Gastroesophageal sphincter (tissue), 4 donors: ENCODE data around the gene FNBP1. TPM values are rescaled to one million over a fixed set of nuclear protein-coding genes. Genes with fewer than 3 reads are reported as not detected.

Experiments
- ATAC-seq: fragments of 150-250 bp; one replicate; pipeline ENCODE4 v1.9.1; 2016; ENCODE audit warnings: mild to moderate bottlenecking, moderate library complexity
- H3K27ac ChIP-seq, 4 donors: fragments of 200-600 bp; sonication (generic) in 3 of 4; 1 replicate in 3 of 4; 2 replicates in 1 of 4; pipeline ENCODE4 v1.5.1; 2016 to 2019
- H3K27me3 ChIP-seq: fragments of 200-600 bp; sonication (generic); one replicate; pipeline ENCODE4 v1.5.1; 2019
- H3K36me3 ChIP-seq, 2 donors: fragments of 200-600 bp; sonication (generic); one replicate each; pipeline ENCODE4 v1.5.1; 2019; ENCODE audit warnings: control low read depth in 1 of 2
- H3K4me1 ChIP-seq, 3 donors: fragments of 200-600 bp; sonication (generic); 1 replicate in 2 of 3; 2 replicates in 1 of 3; pipeline ENCODE4 v1.5.1; 2016 to 2019; ENCODE audit warnings: control low read depth in 2 of 3
- H3K4me3 ChIP-seq, 2 donors: fragments of 200-600 bp; sonication (generic); one replicate each; pipeline ENCODE4 v1.5.1; 2019; ENCODE audit warnings: mild to moderate bottlenecking in 1 of 2, moderate library complexity in 1 of 2
- H3K9me3 ChIP-seq, 3 donors: fragments of 200-600 bp; sonication (generic); one replicate each; pipeline ENCODE4 v1.5.1; 2017 to 2019; ENCODE audit warnings: control low read depth in 2 of 3
- CTCF ChIP-seq, 4 experiments: fragments of 200-600 bp in 2 of 4; fragments of 450-650 bp in 2 of 4; sonication (generic) in 1 of 4; IDR thresholded peaks; one replicate each; pipeline ENCODE4 v1.5.1; 2017 to 2019; ENCODE audit warnings: antibody characterized with exemption in 4 of 4, mild to moderate bottlenecking in 2 of 4, moderate library complexity in 2 of 4
- EP300 ChIP-seq: sonication (generic); formaldehyde crosslinking; IDR thresholded peaks from one replicate; pipeline ENCODE4 v1.6.1; 2017; ENCODE audit warnings: antibody characterized with exemption, mild to moderate bottlenecking
- POLR2A ChIP-seq, 2 donors: fragments of 450-650 bp; IDR thresholded peaks; one replicate each; pipeline ENCODE4 v1.6.1; 2017; ENCODE audit warnings: antibody characterized with exemption in 2 of 2, mild to moderate bottlenecking in 2 of 2, moderate library complexity in 1 of 2
- POLR2AphosphoS5 ChIP-seq: sonication (generic); formaldehyde crosslinking; IDR thresholded peaks from one replicate; pipeline ENCODE4 v1.6.1; 2017; ENCODE audit warnings: antibody characterized with exemption
- WGBS, 2 donors: methylation state at CpG; one replicate each; pipeline ENCODE4 v1.1.5; 2018; ENCODE audit warnings: low coverage in 1 of 2; 5-methylcytosine and 5-hydroxymethylcytosine counted together
- total RNA-seq, 4 donors: library from RNA; depleted of rRNA; stranded (reverse); fragments of >200 nt; gene quantifications; one replicate each; pipeline ENCODE4 v1.1.0, GENCODE V29; 2016

The FNBP1 gene
- total RNA-seq, 4 donors from 2014 or later = 119 to 343 (median 188) TPM

DNA sequence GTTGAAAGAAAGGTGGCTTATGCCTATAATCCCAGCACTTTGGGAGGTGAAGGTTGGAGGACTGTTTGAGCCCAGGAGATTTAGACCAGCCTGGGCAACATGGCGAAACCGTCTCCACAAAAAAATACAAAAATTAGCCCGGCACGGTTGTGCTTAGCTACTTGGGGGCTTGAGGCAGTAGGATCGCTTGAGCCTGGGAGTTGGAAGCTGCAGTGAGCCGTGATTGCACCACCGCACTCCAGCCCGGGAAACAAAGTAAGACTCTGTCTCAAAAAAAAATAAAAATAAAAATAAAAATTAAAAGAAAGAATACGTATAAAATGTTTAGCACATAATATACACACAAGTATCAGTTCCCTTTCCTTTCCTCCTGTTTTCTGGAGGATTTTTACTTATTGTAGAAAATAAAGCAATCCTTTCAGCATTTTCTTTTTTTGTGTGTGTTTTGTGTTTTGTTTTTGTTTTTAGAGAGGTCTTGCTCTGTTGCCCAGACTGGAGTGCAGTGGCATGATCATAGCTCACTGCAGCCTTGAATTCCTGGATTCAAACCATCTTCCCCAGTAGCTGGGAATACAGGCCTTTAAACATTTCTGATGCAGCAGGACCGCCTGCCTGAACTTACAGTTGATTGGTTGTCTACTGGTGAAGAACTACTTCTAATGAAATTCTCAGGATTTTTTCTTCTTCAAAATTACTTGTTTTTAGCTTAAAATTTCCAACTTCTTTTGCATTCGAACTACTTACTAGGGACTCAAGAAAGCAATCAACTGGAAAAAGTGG lies 6.6 kb upstream of the FNBP1 start:
- no peaks in the 10 kb centered on the region for H3K36me3 ChIP-seq
- H3K27ac ChIP-seq = no peak overlapping the region
- 72 to 82% methylated on average over 5 to 11 of the region's 11 CpGs for WGBS, 2 donors
- ATAC-seq = no peak
- H3K27me3 ChIP-seq = no peaks in the 10 kb centered on the region
- no peaks in the 10 kb centered on the region for H3K9me3 ChIP-seq
- peaks cover under 1 to 42% (median 16%) of the 10 kb centered on the region in 3 donors for H3K4me1 ChIP-seq
- TF ChIP-seq EP300 (no peak), POLR2AphosphoS5 (no peak), CTCF (IDR thresholded peaks at IDR 0.05) (no peak), POLR2A (IDR thresholded peaks at IDR 0.05) (no peak)
- H3K4me3 ChIP-seq = no peak overlapping the region

- Histone ChIP-seq H3K4me3 (no peak overlapping the region), H3K36me3 (no peaks in the 10 kb centered on the region), H3K9me3 (no peaks in the 10 kb centered on the region), H3K4me1 (peaks cover 3 to 29% (median 17%) of the 10 kb centered on the region in 3 donors), H3K27ac (peak overlapping the region in 3 of 4 donors; percentile 7 to 99 (median 97)), H3K27me3 (no peaks in the 10 kb centered on the region)
- 69 to 80% methylated on average over 4 of the region's 4 CpGs for WGBS, 2 donors
- TF ChIP-seq CTCF (IDR thresholded peaks at IDR 0.05) = no peak
- no peak for TF ChIP-seq POLR2AphosphoS5
- no peak for TF ChIP-seq EP300
- TF ChIP-seq POLR2A (IDR thresholded peaks at IDR 0.05) = no peak
- ATAC-seq = no peak
These were observed 2.9 kb upstream of the FNBP1 start for GRCh38 chr9:130045725-130046450.

GRCh38 chr9:130043654-130044623 lies 950 bp upstream of the FNBP1 start:
- peak; percentile 59 for ATAC-seq
- Histone ChIP-seq H3K27ac (peak overlapping the region; percentile 97 to 100 (median 98)), H3K36me3 (no peaks in the 10 kb centered on the region), H3K27me3 (no peaks in the 10 kb centered on the region), H3K9me3 (no peaks in the 10 kb centered on the region), H3K4me1 (peaks cover 3 to 45% (median 17%) of the 10 kb centered on the region in 3 donors), H3K4me3 (peak overlapping the region; percentile 79 to 93)
- TF ChIP-seq CTCF (IDR thresholded peaks at IDR 0.05) (peak in 3 of 4 experiments; percentile 29 to 63 (median 46)), POLR2A (IDR thresholded peaks at IDR 0.05) (no peak), POLR2AphosphoS5 (peak; percentile 55), EP300 (no peak)
- 38 to 58% methylated on average over 6 to 15 of the region's 37 CpGs for WGBS, 2 donors

DNA sequence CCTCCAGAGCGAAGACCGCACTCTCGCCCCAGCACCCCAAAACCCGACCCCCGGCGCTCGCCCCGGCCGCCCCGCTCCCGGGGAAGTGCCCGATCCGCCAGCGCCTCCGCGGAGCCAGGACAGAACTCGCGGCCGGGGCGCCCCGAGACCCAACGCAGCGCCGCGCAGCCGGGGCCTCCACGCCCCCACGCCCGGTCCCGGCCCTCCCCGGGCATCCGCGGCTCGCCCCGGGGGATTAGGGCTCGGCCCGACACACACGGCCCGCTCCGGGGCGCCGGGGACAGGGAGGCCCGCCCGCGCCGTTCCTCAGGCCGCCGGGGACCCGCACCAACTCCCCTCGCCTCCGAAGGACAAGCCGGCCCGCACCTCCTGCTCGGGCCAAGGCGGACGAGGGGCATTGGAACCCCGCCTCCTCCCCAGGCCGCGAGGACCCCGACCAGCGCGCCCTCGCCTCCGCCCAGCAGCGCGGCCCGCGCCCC lies 544 bp downstream of the FNBP1 start:
- no peaks in the 10 kb centered on the region for H3K36me3 ChIP-seq
- TF ChIP-seq EP300 (no peak), POLR2AphosphoS5 (no peak)
- no CpG with 5 or more reads among the region's 68 CpGs for WGBS, 2 donors
- H3K4me1 ChIP-seq = peaks cover 3 to 58% (median 17%) of the 10 kb centered on the region in 3 donors
- peak; percentile 17 for ATAC-seq
- H3K27ac ChIP-seq = peak overlapping the region; percentile 97 to 100 (median 98)
- H3K4me3 ChIP-seq = peak overlapping the region; percentile 79 to 93
- no peaks in the 10 kb centered on the region for H3K9me3 ChIP-seq
- H3K27me3 ChIP-seq = no peaks in the 10 kb centered on the region
